ENCODE results near the gene TBC1D22B.

TBC1D22B gene, protein sequence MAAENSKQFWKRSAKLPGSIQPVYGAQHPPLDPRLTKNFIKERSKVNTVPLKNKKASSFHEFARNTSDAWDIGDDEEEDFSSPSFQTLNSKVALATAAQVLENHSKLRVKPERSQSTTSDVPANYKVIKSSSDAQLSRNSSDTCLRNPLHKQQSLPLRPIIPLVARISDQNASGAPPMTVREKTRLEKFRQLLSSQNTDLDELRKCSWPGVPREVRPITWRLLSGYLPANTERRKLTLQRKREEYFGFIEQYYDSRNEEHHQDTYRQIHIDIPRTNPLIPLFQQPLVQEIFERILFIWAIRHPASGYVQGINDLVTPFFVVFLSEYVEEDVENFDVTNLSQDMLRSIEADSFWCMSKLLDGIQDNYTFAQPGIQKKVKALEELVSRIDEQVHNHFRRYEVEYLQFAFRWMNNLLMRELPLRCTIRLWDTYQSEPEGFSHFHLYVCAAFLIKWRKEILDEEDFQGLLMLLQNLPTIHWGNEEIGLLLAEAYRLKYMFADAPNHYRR

DNA sequence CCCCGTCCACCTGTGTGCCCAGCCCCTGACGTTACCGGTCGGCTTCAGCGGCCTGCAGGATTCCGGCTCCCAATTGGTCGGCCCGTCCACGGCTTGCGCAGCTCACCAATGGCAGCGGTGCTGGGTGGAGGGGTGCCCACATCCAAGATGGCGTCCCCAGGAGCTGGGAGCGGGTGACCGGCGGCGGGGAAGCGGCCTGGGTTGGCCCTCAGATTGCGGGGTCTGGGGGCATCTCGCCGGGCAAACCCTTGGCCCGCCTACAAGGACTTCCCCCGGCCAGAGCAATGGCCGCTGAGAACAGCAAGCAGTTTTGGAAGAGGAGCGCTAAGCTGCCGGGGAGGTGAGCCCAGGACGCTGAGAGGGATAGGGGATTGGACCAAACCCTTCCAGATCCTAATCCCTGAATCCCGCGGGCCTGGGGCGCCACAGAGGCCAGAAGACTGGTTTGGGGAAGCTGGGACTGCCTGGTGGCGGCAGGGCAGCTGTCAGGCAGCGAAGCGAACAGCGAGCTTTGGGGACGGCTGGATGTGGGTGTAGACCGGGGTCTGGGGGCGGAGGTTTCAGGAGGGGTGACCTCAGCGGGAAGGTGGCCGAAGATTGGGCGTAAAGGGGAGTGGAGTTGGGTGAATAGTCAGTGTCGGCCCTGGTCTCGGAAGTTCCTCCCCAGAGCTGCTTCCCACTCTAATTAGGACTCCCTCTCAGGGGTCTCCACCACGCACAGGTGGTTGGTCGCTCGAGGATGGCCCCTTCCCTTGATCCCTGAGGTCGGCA lies at the start of gene TBC1D22B, which contains the start of gene TMEM217:
Gene TBC1D22B, plus strand, starts transcription at position 139 of the 771 bp plus-strand sequence. Its CDS starts 146 bp downstream, at position 285.
Gene TMEM217, minus strand, starts transcription at position 511 of the 771 bp plus-strand sequence. CDS start 39,114 bp downstream, outside the sequence.
- peak; percentile 91 for DNase-seq (ENCODE audit: low read depth)

DNA sequence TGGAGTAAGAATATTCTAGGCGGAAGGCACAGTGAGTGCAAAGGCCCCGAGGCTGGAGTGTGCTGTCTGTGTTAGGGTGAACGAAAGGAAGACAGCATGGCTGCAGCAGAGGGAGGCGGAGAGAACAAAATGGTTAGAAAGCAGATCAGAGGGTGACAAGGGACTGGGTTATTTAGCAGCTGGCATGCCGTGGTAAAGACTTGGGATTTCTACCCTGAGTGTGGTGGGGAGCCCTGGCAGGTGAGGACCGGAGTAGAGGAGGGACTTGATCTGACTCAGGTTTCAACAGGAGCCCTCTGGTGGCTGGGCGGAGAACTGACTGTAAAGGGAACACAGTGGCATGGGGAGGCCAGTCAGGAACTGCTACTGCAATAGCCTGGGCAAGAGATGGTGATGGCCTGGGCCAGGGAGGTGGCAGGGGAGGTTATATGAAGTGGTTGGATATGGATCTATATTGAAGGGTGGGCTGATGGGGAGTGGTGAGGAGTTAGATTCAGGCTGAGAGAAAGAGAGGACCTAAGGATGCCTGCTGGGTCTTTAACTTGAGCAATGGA lies 49.6 kb upstream of the TBC1D22B start:
- peak; percentile 83 for DNase-seq (ENCODE audit: low read depth)

DNA sequence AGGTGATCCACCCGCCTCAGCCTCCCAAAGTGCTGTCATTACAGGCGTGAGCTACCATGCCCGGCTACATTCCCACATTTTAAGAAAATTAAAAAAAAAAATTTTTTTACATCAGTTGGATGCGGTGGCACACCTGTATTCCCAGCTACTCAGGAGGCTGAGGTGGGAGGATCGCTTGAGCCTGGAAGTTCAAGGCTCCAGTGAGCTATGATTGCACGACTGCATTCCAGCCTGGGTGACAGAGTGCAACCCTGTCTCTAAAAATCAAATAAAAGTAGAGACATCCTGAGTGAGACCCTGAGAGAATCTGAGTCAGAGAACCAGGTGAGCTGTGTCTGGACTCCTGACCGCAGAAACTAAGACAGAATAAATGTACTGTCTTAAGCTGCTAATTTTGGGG lies 48.8 kb upstream of the TBC1D22B start:
- no peak for DNase-seq (ENCODE audit: low read depth)

DNA sequence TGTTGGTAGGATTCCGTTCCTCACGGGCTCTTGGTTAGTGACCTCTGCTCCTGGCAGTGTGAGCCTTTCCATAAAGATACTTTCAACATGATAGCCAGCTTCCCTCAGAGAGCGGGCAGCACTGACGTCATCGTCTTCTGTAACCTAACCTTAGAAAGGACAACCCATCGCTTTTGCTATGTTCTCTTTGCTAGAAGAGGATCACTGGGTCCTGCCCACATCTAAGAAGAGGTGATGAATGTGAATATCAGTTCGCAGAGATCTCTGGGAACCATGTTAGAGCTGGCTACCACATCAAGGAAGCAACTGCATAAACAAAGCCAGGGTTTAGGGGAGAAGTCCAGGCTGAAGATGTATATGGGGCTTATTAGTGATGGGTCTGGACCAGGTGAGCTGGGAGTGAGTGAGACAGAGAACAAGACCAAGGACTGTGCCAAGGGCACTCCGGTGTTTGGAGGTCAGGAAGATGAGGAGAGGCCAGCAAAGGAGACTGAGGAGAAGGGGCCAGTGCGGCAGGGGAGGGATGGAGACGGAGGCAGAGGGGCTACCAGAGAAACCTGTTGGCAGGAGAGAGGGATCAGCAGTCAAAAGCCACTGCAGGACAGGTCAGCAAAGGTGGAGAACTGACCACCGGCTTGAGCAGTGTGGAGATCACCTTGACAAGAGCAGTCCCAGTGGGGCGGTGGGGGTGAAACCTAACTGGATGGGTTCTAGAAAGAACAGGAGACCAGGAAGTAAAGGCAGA lies 47.9 kb upstream of the TBC1D22B start:
- no peak for DNase-seq (ENCODE audit: low read depth)

DNA sequence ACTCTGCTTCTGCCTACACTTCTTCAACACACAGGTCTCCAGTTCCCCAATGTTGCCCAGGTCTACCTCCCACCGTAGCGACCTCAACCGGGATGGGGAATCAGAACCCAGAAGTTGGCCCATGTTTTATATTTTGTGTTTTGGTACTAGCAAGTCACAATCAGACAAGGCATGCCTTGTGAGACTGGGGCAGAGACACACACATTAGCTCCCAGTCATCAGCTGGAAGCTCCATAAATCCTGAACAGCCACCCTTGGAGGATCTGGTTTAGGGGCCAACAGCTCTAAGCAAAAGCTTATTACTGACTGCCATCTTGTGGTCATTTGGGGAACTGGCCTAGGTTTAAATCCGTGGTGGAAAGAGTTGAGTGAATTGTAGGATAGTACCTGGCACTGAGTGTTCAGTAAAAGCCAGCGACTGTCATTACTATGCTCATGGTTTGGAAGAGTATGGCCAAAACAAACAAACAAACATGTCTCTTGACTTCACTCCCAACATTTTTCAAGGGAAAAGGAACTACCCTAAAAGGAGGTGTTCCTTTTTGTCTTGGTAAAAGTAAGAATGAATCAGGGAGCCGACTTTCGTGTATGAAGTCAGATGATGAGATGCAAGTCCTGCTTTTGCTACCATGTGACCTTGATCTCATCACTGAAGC lies 47.1 kb upstream of the TBC1D22B start:
- peak; percentile 66 for DNase-seq (ENCODE audit: low read depth)

DNA sequence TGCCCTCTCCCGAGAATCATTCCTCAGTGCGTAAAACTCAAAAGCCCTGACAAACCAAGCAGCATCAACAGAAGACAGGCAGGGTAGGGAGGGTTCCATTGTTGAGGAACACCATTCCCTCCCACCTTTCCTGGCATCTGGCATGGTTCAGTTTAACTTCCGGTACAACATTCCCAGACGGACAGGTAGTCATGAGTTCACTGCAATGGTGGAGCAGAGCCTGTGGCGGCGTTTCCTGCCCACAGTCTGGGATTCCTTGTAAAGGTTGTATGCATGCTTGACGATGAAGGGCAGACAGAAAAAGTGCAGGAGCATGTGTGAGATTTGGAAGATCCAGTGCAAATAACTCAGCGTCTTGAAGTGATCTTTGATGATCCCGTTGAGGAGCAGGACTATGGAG lies 45.3 kb upstream of the TBC1D22B start:
- no peak for DNase-seq (ENCODE audit: low read depth)

DNA sequence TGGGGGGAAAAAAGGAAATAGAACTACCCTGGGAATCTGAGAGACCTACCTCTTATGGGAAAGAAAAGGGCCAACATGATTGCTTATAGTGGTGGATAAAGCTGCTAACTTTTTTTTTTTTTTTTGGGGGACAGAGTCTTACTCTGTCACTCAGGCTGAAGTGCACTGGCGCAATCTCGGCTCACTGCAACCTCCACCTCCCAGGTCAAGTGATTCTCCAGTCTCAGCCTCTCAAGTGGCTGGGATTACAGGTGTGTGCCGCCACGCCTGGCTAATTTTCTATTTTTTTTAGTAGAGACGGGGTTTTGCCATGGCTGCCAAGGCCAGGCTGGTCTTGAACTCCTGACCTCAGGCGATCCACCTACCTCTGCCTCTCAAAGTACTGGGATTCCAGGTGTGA lies 39.5 kb upstream of the TBC1D22B start:
- no peak for DNase-seq (ENCODE audit: low read depth)

DNA sequence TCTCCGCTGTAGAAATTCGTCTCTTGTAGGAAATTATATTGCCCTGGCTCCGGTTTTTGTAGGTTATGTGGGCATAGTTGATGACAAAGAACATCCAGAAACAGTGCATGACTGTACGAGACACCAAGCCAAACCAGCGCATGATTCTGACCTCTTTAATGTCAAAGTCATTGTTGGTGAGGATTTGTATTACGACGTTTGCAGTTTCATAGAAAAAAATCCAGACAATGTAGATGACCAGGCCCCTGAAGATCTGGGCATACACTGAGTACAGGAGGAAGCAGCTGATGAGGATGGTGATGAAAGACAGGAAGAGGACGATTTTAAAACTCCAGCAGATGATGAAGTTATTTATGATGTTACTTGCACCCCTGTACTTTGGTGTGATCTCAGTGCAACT lies 39.1 kb upstream of the TBC1D22B start:
- DNase-seq (ENCODE audit: low read depth): no peak

DNA sequence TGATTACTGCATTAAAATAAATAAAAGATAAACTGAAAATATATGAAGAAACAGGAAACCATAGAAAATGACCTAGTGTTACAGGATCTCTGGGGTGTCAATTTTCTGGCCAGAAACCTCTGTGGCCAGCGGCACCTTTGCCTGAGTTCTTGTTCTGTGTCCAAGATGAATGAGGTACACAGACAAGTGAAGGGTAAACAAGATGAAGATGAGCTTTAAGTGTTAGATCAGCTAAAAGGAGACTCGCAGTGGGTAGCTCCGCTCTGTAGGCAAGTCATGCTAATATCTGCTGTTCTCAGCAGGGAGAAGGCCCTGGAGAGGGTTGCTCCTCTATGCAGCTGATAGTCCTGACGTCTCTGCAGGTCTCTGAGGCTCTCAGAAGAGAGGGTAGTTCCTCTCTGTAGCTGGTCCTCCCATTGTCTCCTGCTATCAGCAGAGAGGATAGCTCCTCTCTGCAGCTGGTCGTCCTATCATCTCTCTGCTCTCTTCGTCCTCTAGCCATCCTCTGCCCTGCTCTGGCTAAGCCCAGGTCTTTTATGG lies 35.9 kb upstream of the TBC1D22B start:
- no peak for DNase-seq (ENCODE audit: low read depth)

DNA sequence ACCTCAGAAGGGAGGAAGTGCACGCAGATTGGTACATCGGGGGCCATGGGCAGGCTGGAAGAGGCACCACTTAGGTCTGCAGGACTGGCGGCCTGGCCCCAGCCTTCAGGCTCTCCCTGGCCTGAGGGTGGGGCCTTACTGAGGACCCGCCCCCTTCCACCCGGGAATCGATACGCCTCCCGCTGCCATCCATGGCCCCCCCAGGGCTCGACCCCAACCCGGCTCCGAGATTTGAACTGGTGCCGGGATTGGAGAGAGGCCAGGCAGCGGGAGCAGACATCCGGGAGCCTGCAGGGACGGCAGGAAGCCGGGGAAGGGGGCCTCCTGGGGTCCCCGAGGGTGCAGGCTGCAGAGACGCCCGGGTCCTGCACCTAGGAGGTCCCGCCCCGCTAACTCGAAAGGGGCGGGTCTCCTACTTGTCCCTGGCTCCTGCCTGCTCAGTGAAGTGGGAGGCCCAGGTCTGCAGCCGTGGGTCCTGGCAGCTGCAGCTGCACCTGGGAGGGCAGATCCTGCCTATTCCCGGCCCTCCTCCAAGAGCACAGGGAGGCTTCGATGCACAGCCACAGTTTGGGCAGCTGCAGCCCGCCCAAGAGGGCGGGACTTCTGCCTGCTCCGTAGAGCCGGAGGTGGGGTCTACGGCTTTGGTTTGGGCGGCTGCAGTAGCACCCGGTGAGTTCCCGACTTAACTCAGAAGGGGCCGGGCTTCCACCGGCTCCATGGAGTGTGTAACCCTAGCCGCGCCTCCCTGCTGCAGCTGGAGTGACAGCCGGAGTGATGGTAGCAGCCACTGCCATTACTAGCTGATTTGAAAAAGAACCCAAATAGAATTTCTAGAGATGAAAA lies 35.2 kb upstream of the TBC1D22B start:
- DNase-seq (ENCODE audit: low read depth): peak; percentile 36

DNA sequence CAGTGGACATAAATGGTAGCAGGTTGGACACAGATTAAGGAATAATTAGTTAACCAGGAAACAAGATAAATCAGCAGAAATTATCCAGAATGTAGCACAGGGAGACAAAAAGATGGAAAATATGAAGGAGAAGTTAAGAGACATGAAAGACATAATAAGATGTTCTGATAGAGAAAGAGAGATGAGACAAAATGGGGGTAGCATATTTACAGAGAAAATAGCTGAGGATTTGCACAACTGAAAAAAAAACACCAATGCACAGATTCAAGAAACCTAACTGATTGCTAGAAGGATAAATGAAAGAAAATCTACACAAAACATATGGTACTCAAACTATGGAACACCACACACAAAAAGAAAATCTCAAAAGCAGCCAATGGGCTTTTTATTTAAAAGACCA lies 34.6 kb upstream of the TBC1D22B start:
- no peak for DNase-seq (ENCODE audit: low read depth)

DNA sequence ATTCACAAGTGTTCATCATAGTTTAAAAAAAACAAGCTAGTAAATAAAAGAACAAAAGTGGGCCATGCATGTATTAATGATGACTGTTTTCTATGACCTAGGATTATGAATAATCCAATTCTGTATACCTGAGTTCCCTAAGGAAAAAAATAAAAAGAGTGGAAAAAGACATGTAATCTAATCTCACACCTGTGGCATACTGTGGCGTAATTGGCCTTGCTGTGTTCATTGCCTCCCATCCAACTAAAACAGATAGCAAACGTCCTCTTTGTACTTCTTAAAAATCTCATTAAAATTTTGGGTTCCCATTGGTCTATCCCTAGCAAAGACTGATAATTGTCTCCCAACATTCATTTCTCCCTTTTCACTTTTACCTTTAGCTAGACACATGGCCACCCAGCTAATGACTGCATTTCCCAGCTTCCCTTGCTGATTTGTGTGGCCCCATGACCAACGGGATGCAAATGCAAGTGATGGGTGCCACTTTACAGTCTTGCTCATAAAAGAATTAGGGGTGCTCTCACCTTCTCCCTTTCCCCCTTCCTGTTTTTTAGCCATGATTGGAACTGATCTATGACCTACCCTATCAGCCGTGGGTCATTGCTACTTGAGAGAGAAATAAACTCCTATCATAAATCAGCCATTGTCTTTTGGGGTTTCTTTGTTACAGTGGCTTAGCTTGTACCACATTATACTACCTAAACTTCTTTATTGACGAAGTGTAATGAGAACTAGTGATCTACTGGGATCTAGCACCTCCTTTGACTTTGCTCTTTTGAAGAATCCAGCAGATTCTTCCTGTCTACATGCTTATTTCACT lies 32.0 kb upstream of the TBC1D22B start:
- DNase-seq (ENCODE audit: low read depth): no peak

DNA sequence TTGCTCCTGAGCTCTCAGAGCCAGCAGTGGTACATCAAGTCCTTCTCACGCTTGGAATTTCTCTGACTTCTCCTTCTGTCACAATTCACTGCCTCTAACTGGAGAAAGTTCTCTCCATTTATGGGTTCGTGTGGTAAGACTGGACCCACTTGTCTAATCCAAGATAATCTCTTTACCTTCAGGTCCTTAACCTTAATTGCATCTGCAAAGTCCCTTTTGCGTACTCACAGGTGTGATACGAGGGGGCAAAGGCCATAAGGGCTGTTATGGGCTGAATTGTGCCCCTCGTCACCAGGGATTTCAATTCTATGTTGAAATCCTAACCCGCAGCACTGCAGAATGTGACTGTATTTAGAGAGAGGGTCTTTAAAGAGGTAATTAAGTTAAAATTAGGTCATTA lies 27.5 kb upstream of the TBC1D22B start:
- DNase-seq (ENCODE audit: low read depth): no peak

DNA sequence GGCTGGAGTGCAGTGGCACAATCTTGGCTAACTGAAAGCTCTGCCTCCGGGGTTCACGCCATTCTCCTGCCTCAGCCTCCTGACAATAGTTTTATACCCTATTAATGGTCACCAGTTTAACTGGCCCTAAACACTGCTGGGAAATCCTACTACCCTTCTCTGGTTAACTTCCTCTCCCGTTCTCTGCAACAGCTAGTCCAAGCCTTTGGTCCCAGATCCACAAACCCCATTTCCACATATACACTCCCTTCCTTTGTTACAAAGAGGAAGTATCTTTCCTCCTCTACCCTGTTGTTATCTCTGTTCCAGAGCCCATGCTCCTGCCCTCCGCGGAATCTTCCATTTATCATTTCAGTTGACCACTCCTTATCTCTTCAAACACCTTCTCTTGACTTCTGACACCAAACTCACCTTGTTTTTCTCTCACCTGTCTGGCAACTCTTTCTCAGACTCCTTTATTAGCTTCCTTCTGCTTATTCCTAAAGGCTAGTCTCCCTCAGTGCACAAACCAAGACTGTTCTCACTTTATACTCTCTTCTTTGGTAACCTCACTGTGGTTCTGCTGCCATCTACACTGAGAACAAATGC lies 25.0 kb upstream of the TBC1D22B start:
- DNase-seq (ENCODE audit: low read depth): no peak

DNA sequence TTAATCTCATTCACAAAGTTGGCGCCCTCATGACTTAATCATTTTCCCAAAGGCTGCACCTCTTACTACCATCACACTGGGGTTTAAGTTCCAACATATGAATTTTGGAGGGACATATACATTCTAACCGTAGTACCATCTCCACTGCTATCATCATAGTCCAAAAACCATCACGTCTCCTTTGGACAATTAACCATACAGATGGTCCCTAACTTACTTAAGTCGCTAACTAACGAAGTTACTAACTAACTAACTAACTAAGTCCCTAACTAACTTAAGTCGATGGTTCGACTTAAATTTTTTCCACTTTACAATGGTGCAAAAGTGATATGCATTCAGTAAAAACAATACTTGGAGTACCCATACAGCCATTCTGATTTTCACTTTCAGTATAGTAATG lies 24.0 kb upstream of the TBC1D22B start:
- no peak for DNase-seq (ENCODE audit: low read depth)

DNA sequence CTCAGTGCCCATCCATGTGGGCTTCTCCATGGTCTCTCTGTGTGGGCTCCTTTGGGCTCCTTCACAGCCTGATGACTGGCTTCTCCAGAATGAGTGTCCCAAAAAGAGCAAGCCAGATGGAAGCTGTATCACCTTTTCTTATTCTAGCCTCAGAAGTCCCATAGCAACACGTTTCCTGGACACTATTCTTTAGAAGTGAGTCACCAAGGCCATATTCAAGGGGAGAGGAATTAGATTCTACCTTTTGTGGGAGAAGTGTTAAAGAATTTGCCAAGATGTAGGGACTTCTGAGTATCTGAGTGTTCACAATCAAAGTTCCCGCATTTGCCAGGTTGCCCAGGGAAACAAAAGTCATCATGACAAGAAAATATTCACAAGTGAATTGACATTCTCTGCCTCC lies 20.7 kb upstream of the TBC1D22B start:
- no peak for DNase-seq (ENCODE audit: low read depth)

DNA sequence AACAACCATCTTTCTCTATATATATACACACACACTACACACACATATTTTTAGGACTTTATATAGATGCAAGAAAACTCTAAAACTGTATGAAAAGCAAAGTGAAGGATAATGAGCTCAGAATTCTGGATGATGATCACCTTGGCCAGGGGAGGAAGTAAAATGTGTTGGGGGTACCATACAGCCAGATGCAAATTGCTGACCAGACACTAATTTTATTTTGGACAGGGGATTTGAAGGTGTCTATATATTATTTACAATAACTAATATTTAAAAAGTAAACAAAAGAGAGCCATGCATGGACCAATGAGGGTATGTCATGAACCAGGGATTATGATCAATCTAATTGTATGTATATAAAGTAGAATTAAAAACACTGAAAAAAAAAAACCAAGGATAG lies 19.8 kb upstream of the TBC1D22B start:
- no peak for DNase-seq (ENCODE audit: low read depth)

DNA sequence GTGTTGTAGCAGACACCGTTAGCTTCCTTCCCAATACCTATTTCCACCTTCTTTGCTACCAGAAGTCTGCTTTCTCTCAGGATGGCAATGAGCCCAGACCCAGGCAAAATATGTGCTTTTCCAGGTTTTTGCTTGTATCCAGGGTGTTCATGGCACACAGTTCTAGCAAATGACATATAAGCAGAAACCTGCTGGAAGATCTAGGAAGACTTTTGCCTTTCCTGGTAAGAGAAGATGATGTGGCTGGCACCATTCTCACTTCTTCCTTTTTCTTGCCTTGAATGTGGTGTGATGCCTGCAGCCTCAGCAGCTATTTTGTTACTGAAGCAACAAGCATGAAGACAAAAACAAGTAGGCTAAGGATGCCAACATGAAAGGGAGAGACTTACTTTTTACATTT lies 19.2 kb upstream of the TBC1D22B start:
- no peak for DNase-seq (ENCODE audit: low read depth)

DNA sequence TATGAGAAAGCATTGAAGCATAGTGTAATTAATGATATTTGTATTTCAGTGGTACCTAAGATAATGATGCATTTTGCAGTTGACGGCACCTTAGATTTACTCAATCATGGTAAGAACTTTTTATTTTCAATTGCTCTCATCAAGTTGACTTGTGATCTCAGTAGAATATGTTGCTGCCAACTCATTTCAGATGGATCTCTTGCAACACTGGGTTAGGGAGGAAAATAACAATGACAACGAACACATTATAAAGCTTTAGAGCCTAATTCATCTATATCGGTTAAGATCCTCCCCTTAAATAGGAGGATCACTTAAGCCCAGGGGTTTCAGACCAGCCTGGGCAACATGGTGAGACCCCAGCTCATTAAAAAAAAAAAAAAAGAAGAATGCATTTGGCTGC lies 18.0 kb upstream of the TBC1D22B start:
- DNase-seq (ENCODE audit: low read depth): no peak
